SK-N-SH (cell line): Measurements from ENCODE around the gene HOMER2. TPM values are rescaled to one million over a fixed set of nuclear protein-coding genes. Genes with fewer than 3 reads are reported as not detected.

Experiments used
- CTCF ChIA-PET: fragments of 300-600, 350-600 bp; formaldehyde crosslinking; extraction: SDS; loops from one replicate; lab custom pipeline; 2021; lab: Yijun Ruan, JAX
- POLR2A ChIA-PET: fragments of 350-600 bp; sonication (Branson Sonifier 250); formaldehyde crosslinking; extraction: SDS; loops from one replicate; lab custom pipeline; 2020; ENCODE audit warnings: antibody characterized with exemption, inconsistent platforms; lab: Yijun Ruan, JAX
- DNase-seq: peaks from one replicate; pipeline ENCODE4 v3.0.0; 2012
- H2AFZ ChIP-seq: fragments of 200-600 bp; sonication (generic); 2 replicates; pipeline ENCODE4 v1.8.1; 2016; ENCODE audit warnings: antibody characterized with exemption, mild to moderate bottlenecking, low read depth
- H3F3A ChIP-seq: fragments of 200-600 bp; sonication (generic); replicated peaks from 2 replicates; pipeline ENCODE3; 2016; ENCODE audit warnings: antibody characterized with exemption, mild to moderate bottlenecking; ENCODE audit not compliant: insufficient read depth
- H3K27ac ChIP-seq, 2 experiments: fragments of 200-500 bp in 1 of 2; fragments of 200-600 bp in 1 of 2; sonication (Bioruptor generic) in 1 of 2; sonication (generic), shearing (Covaris generic) in 1 of 2; 2 replicates each; pipeline versions ENCODE4 v1.5.1 to v1.6.1; 2014 to 2016; ENCODE audit warnings: low read depth in 2 of 2, inconsistent platforms in 1 of 2, low read length in 1 of 2, mild to moderate bottlenecking in 1 of 2, mixed read lengths in 1 of 2
- H3K27me3 ChIP-seq: fragments of 200-600 bp; sonication (generic), shearing (Covaris generic); 2 replicates; pipeline ENCODE4 v1.6.1; 2016; ENCODE audit warnings: mixed run types; ENCODE audit not compliant: insufficient read depth
- H3K36me3 ChIP-seq, 2 experiments: fragments of 200-500 bp in 1 of 2; fragments of 200-600 bp in 1 of 2; sonication (Bioruptor generic) in 1 of 2; sonication (generic) in 1 of 2; replicated peaks in 1 of 2; 2 replicates each; pipeline versions ENCODE3 to v1.5.1; 2014 to 2016; ENCODE audit warnings: low read length in 1 of 2, mild to moderate bottlenecking in 1 of 2; ENCODE audit not compliant: insufficient read depth in 2 of 2, control insufficient read depth in 1 of 2
- H3K4me1 ChIP-seq, 2 experiments: fragments of 200-500 bp in 1 of 2; fragments of 200-600 bp in 1 of 2; sonication (Bioruptor generic) in 1 of 2; sonication (generic), shearing (Covaris generic) in 1 of 2; 2 replicates each; pipeline versions ENCODE4 v1.5.1 to v1.6.1; 2014 to 2016; ENCODE audit warnings: low read depth in 1 of 2, low read length in 1 of 2, mixed run types in 1 of 2; ENCODE audit not compliant: insufficient read depth in 2 of 2, control insufficient read depth in 1 of 2
- H3K4me2 ChIP-seq: fragments of 200-600 bp; sonication (generic), shearing (Covaris generic); 2 replicates; pipeline ENCODE4 v1.6.1; 2017; ENCODE audit warnings: mixed run types
- H3K4me3 ChIP-seq, 2 experiments: fragments of 200-500 bp in 1 of 2; fragments of 200-600 bp in 1 of 2; sonication (Bioruptor generic) in 1 of 2; sonication (generic), shearing (Covaris generic) in 1 of 2; 2 replicates each; pipeline versions ENCODE4 v1.5.1 to v1.8.1; 2014 to 2016; ENCODE audit warnings: low read depth in 2 of 2, inconsistent platforms in 1 of 2, low read length in 1 of 2, mild to moderate bottlenecking in 1 of 2, mixed read lengths in 1 of 2, moderate library complexity in 1 of 2
- H3K79me2 ChIP-seq: fragments of 200-600 bp; sonication (generic); 2 replicates; pipeline ENCODE4 v1.8.1; 2017; ENCODE audit warnings: mild to moderate bottlenecking; ENCODE audit not compliant: insufficient read depth
- H3K9ac ChIP-seq: fragments of 200-600 bp; sonication (generic); 2 replicates; pipeline ENCODE4 v1.6.1; 2017; ENCODE audit warnings: mixed run types
- H3K9me2 ChIP-seq: fragments of 200-600 bp; sonication (generic); 2 replicates; pipeline ENCODE4 v1.6.1; 2017; ENCODE audit warnings: mixed run types
- H3K9me3 ChIP-seq: fragments of 200-600 bp; sonication (generic); 2 replicates; pipeline ENCODE4 v1.6.1; 2017; ENCODE audit warnings: mixed run types, mild to moderate bottlenecking, moderate library complexity
- H4K20me1 ChIP-seq: fragments of 200-600 bp; sonication (generic); 2 replicates; pipeline ENCODE4 v1.6.1; 2017; ENCODE audit warnings: mild to moderate bottlenecking, mixed run types; ENCODE audit not compliant: insufficient read depth
- CHD2 ChIP-seq: fragments of 150-350 bp; IDR thresholded peaks from 2 replicates; pipeline ENCODE4 v1.6.1; 2018; ENCODE audit warnings: low read length; ENCODE audit not compliant: partially characterized antibody
- CTCF ChIP-seq: fragments of 200-600 bp; sonication (generic); IDR thresholded peaks from 2 replicates; pipeline ENCODE4 v1.6.1; 2017; ENCODE audit warnings: antibody characterized with exemption, mild to moderate bottlenecking, moderate library complexity
- FOXM1 ChIP-seq: IDR thresholded peaks from 2 replicates; pipeline ENCODE4 v1.4.0; 2012; ENCODE audit warnings: low read depth, mild to moderate bottlenecking
- IRF3 ChIP-seq: fragments of 150-350 bp; IDR thresholded peaks from 2 replicates; pipeline ENCODE4 v1.6.1; 2016; ENCODE audit warnings: mild to moderate bottlenecking, low read depth, low read length
- JUND ChIP-seq: IDR thresholded peaks from 2 replicates; pipeline ENCODE4 v1.4.0; 2012
- MAX ChIP-seq: IDR thresholded peaks from 2 replicates; pipeline ENCODE4 v1.4.0; 2012; ENCODE audit warnings: low read depth
- MEF2A ChIP-seq: IDR thresholded peaks from 2 replicates; pipeline ENCODE4 v1.4.0; 2012; ENCODE audit warnings: low read depth, borderline replicate concordance
- MXI1 ChIP-seq: IDR thresholded peaks from 2 replicates; pipeline ENCODE4 v1.6.1; 2012; ENCODE audit warnings: mild to moderate bottlenecking, low read depth, low read length, improper control_type of control experiment
- REST ChIP-seq: IDR thresholded peaks from 2 replicates; pipeline ENCODE4 v1.6.1; 2012; ENCODE audit warnings: mild to moderate bottlenecking, low read depth, low read length, moderate library complexity
- SIN3A ChIP-seq: IDR thresholded peaks from 2 replicates; pipeline ENCODE4 v1.6.1; 2012; ENCODE audit warnings: low read depth, mild to moderate bottlenecking, low read length, moderate library complexity, borderline replicate concordance
- SMC3 ChIP-seq: IDR thresholded peaks from 2 replicates; pipeline ENCODE4 v1.6.1; 2012; ENCODE audit warnings: low read depth, low read length, improper control_type of control experiment
- TEAD4 ChIP-seq: IDR thresholded peaks from 2 replicates; pipeline ENCODE4 v1.4.0; 2012; ENCODE audit warnings: mild to moderate bottlenecking, borderline replicate concordance; ENCODE audit not compliant: insufficient read depth
- USF2 ChIP-seq: fragments of 150-350 bp; IDR thresholded peaks from 2 replicates; pipeline ENCODE4 v1.6.1; 2017; ENCODE audit warnings: antibody characterized with exemption, low read length, low read depth, borderline replicate concordance
- WGBS: methylation state at CpG from one replicate; pipeline ENCODE4 v1.1.6; 2017; ENCODE audit warnings: low lambda C conversion rate; 5-methylcytosine and 5-hydroxymethylcytosine counted together
- polyA plus RNA-seq, 3 experiments: library from polyadenylated mRNA; depleted of rRNA; stranded (reverse); fragments of >200 nt; gene quantifications; 2 replicates each; pipeline ENCODE4 v1.2.3, GENCODE V29; 2012

HOMER2 gene
- polyA plus RNA-seq, 1 of the 3 experiments (the other 2 are of a cell fraction), result 7.3 TPM

GRCh38 chr15:82799183-82799841 is 153.2 kb downstream of the HOMER2 start:
- Histone ChIP-seq H3K9me3 (no peaks in the 10 kb centered on the region), H4K20me1 (no peaks in the 10 kb centered on the region), H3K9ac (no peak overlapping the region), H3K27me3 (no peaks in the 10 kb centered on the region), H3K4me1 (no peaks in the 10 kb centered on the region), H3K27ac (no peak overlapping the region), H3F3A (no peaks in the 10 kb centered on the region), H2AFZ (no peak overlapping the region), H3K9me2 (no peaks in the 10 kb centered on the region), H3K36me3 (no peaks in the 10 kb centered on the region), H3K79me2 (no peaks in the 10 kb centered on the region), H3K4me3 (no peak overlapping the region), H3K4me2 (no peak overlapping the region)
- ChIA-PET POLR2A (no interaction called here), CTCF (no interaction called here)
- TF ChIP-seq SIN3A (no peak), CHD2 (no peak), USF2 (no peak), IRF3 (no peak), CTCF (no peak), FOXM1 (no peak), JUND (no peak), MEF2A (no peak), MXI1 (no peak), SMC3 (no peak), MAX (no peak), TEAD4 (no peak), REST (no peak)
- 48% methylated on average over 7 of the region's 7 CpGs for WGBS
- no peak for DNase-seq

Other genes with a start within 250 kb of the HOMER2 start
- 0.77 and 1.8 TPM in 2 replicates for gene AP3B2, start 242.8 kb downstream of the HOMER2 start, polyA plus RNA-seq (2012; rRNA removed)
- not detected in 2 replicates for gene FSD2, start 146.7 kb downstream of the HOMER2 start, polyA plus RNA-seq (2012; rRNA removed)
- 1.9 and 2.3 TPM in 2 replicates for gene WHAMM, start 143.1 kb downstream of the HOMER2 start, polyA plus RNA-seq (2012; rRNA removed)
- gene RAMAC, start 33.5 kb upstream of the HOMER2 start, polyA plus RNA-seq (2012; rRNA removed), result 25.9 and 33.3 TPM in 2 replicates
- gene C15orf40, start 58.9 kb upstream of the HOMER2 start, polyA plus RNA-seq (2012; rRNA removed), result 44.1 and 46.6 TPM in 2 replicates
- 34.4 and 42.5 TPM in 2 replicates for gene BTBD1, start 114.5 kb upstream of the HOMER2 start, polyA plus RNA-seq (2012; rRNA removed)
- gene TM6SF1, start 154.9 kb upstream of the HOMER2 start, polyA plus RNA-seq (2012; rRNA removed), result 0.12 and 0.16 TPM in 2 replicates